Measurements from ENCODE around the gene HPCA.

- TF ChIP-seq POLR2AphosphoS5 (IDR thresholded peaks at IDR 0.05; ENCODE audit: borderline replicate concordance, low read depth, low read length) (no peak), EZH2 (IDR thresholded peaks at IDR 0.05) (no peak)
Observed at GRCh38 chr1:32931760-32932159, 45.5 kb downstream of the HPCA start.

Measured in SK-N-MC (cell line).